ENCODE measurements around the gene L3MBTL3.

The L3MBTL3 gene

DNA sequence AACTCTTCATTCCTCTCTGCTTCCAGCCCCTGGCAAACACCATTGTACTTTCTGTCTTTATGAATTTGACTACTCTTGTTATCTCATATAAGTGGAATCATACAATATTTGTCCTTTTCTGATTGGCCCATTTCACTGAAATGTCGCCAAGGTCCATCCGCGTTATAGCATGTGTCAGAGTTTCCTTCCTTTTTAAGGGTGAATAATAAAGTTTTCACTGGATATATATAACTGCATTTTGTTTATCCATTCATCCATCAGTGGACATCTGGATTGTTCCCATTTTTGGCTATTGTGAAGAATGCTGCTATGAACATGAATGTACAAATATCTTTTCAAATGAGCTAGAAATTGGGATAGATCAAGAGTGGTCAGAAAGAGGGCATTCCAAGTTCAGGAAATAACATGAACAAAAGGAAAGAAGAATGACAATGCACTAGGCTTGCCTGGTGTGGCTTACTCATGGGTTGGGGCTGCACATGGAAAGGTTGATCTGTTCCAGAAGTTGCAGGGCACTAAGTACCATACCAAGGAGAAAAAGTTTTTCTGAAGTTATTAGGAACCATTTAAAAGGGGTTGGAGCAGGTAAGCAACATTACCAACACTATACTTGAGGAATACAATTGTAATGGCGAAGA is 10.0 kb upstream of the L3MBTL3 start:
- Histone ChIP-seq H3K4me1 (ENCODE audit: control insufficient read depth, insufficient read depth, low read length) (no peaks in the 10 kb centered on the region), H3K27ac (ENCODE audit: low read depth, low read length) (no peak overlapping the region), H3K36me3 (ENCODE audit: control insufficient read depth, insufficient read depth, low read length) (no peaks in the 10 kb centered on the region), H3K9me3 (ENCODE audit: control insufficient read depth, insufficient read depth, low read depth, low read length) (no peaks in the 10 kb centered on the region), H3K27me3 (ENCODE audit: control insufficient read depth, insufficient read depth, low read length) (no peaks in the 10 kb centered on the region), H3K9ac (ENCODE audit: low read length) (no peak overlapping the region), H3K4me3 (ENCODE audit: low read depth, low read length) (no peak overlapping the region)

GRCh38 chr6:130009146-130009545 is 9.2 kb upstream of the L3MBTL3 start:
- H3K9ac ChIP-seq (ENCODE audit: low read length): no peak overlapping the region
- no peaks in the 10 kb centered on the region for H3K9me3 ChIP-seq (ENCODE audit: control insufficient read depth, insufficient read depth, low read depth, low read length)
- H3K27ac ChIP-seq (ENCODE audit: low read depth, low read length): no peak overlapping the region
- no peaks in the 10 kb centered on the region for H3K27me3 ChIP-seq (ENCODE audit: control insufficient read depth, insufficient read depth, low read length)
- no peaks in the 10 kb centered on the region for H3K36me3 ChIP-seq (ENCODE audit: control insufficient read depth, insufficient read depth, low read length)
- H3K4me1 ChIP-seq (ENCODE audit: control insufficient read depth, insufficient read depth, low read length): no peaks in the 10 kb centered on the region
- no peak overlapping the region for H3K4me3 ChIP-seq (ENCODE audit: low read depth, low read length)

- no peaks in the 10 kb centered on the region for H3K27me3 ChIP-seq (ENCODE audit: control insufficient read depth, insufficient read depth, low read length)
- H3K9ac ChIP-seq (ENCODE audit: low read length): no peak overlapping the region
- no peaks in the 10 kb centered on the region for H3K36me3 ChIP-seq (ENCODE audit: control insufficient read depth, insufficient read depth, low read length)
- H3K9me3 ChIP-seq (ENCODE audit: control insufficient read depth, insufficient read depth, low read depth, low read length): no peaks in the 10 kb centered on the region
- no peak overlapping the region for H3K4me3 ChIP-seq (ENCODE audit: low read depth, low read length)
- H3K27ac ChIP-seq (ENCODE audit: low read depth, low read length): no peak overlapping the region
- no peaks in the 10 kb centered on the region for H3K4me1 ChIP-seq (ENCODE audit: control insufficient read depth, insufficient read depth, low read length)
Observed at GRCh38 chr6:130010387-130010786, 8.0 kb upstream of the L3MBTL3 start.

DNA sequence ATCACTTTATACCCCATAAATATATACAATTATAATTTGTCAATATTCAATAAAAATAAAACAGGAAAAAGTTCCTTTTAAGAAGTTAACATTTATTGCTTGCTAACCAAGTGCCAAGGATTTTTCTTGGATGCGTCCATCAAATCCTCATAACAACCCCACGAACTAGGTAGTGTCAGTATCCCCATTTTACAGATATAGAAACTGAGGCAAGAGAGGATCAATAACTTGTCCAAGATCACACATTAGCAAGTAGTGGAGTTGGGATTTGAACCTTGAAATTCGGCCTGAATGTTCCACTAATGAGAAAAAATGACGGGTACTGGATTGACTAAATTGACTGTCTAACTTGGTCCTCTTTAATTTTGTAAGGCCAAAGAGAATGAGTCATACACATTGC is 5.7 kb upstream of the L3MBTL3 start:
- Histone ChIP-seq H3K9ac (ENCODE audit: low read length) (no peak overlapping the region), H3K27ac (ENCODE audit: low read depth, low read length) (no peak overlapping the region), H3K4me1 (ENCODE audit: control insufficient read depth, insufficient read depth, low read length) (peaks cover 6% of the 10 kb centered on the region), H3K36me3 (ENCODE audit: control insufficient read depth, insufficient read depth, low read length) (no peaks in the 10 kb centered on the region), H3K9me3 (ENCODE audit: control insufficient read depth, insufficient read depth, low read depth, low read length) (no peaks in the 10 kb centered on the region), H3K27me3 (ENCODE audit: control insufficient read depth, insufficient read depth, low read length) (peaks cover 2% of the 10 kb centered on the region; the same call in 1 of the 2 replicates), H3K4me3 (ENCODE audit: low read depth, low read length) (no peak overlapping the region)

- Histone ChIP-seq H3K4me1 (ENCODE audit: control insufficient read depth, insufficient read depth, low read length) (peaks cover 11% of the 10 kb centered on the region), H3K27me3 (ENCODE audit: control insufficient read depth, insufficient read depth, low read length) (peaks cover 2% of the 10 kb centered on the region; the same call in 1 of the 2 replicates), H3K9ac (ENCODE audit: low read length) (peak overlapping the region; percentile 72), H3K27ac (ENCODE audit: low read depth, low read length) (no peak overlapping the region), H3K36me3 (ENCODE audit: control insufficient read depth, insufficient read depth, low read length) (no peaks in the 10 kb centered on the region), H3K9me3 (ENCODE audit: control insufficient read depth, insufficient read depth, low read depth, low read length) (no peaks in the 10 kb centered on the region), H3K4me3 (ENCODE audit: low read depth, low read length) (peak overlapping the region; percentile 91)
Observed at GRCh38 chr6:130018744-130019325, 454 bp downstream of the L3MBTL3 start.

DNA sequence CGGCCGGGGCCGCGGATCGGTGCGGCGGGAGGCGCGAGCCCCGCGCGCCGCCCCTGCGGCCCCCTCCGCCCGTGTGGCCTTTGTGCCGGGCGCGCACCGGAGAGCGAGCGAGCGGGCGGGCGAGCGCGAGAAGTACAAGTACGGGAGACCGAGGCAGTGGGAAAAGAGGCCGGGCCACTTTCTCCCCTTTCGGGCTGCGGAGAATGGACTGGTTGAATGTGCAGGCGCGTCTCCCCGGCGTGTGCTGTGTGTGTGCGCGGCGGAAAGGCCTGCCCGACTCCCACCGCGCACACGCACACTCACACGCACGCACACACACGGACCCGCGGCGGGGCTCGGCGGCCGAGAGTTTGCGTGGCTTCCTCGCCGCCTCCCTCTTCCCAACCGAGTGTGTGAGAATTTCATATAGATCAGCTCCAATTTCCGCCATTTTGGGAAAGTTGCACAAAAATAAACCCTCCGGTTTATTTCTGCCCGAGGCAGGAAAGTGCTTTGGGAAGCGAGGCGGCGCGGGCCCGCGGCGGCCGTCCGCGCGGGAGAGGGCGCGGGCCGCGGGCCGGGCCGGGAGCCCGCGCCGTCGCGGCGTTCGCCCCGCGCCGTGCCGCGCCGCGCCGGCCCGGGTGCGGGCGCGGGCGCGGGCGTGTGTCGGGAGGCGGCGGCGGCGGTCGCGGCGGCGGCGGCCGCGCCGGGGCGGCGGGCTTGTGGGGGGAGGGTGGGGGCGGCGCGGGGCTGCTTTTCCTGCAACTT is 1.1 kb downstream of the L3MBTL3 start:
- Histone ChIP-seq H3K27me3 (ENCODE audit: control insufficient read depth, insufficient read depth, low read length) (peaks cover 2% of the 10 kb centered on the region; the same call in 1 of the 2 replicates), H3K4me3 (ENCODE audit: low read depth, low read length) (peak overlapping the region; percentile 96), H3K9me3 (ENCODE audit: control insufficient read depth, insufficient read depth, low read depth, low read length) (no peaks in the 10 kb centered on the region), H3K4me1 (ENCODE audit: control insufficient read depth, insufficient read depth, low read length) (peaks cover 11% of the 10 kb centered on the region), H3K9ac (ENCODE audit: low read length) (peak overlapping the region; percentile 92), H3K27ac (ENCODE audit: low read depth, low read length) (no peak overlapping the region; the same call in 1 of the 2 replicates), H3K36me3 (ENCODE audit: control insufficient read depth, insufficient read depth, low read length) (no peaks in the 10 kb centered on the region)

DNA sequence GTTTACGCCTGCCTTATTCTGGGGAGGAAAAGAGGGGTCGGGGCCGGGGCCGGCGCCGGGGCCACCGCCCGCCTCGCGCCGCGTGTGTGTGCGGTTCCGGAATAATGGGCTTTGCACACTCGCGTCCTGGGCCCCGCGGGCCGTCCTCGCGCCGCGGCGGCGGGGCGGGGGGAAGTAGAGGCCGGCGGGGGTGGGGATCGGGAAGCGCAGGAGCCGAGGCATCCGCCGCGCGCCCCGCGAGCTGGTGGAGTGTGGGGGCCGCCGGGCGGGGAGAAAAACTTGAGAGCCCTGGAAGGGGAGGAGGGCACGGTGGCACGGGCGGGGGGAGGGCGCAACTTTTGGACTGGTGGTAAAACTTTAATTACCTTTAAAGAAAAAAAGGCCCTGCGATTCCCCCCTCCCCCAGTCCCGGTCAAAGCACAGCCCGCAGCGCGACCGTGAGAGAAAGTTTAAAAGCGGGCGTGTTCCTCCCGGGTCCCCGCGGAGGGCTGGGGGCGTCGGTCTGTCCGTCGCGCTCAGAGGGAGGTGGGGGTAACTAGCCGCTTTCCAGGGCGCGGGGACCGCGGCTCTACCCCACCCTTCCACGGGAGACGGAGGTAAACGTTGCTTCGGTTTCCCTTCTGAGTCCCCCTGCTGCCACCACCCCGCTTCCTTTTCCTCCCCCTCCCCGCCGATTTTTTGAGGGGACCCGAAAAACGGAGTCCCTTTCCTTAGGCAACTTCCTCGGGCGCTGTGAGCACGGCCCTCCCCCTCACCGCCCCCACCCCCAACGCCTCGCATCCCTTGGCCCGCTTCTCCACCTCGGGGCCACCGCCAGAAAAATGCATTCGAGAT is 1.9 kb downstream of the L3MBTL3 start:
- Histone ChIP-seq H3K27ac (ENCODE audit: low read depth, low read length) (no peak overlapping the region), H3K27me3 (ENCODE audit: control insufficient read depth, insufficient read depth, low read length) (peaks cover 2% of the 10 kb centered on the region; the same call in 1 of the 2 replicates), H3K9ac (ENCODE audit: low read length) (peak overlapping the region; percentile 54), H3K4me1 (ENCODE audit: control insufficient read depth, insufficient read depth, low read length) (peaks cover 11% of the 10 kb centered on the region), H3K36me3 (ENCODE audit: control insufficient read depth, insufficient read depth, low read length) (peaks cover 6% of the 10 kb centered on the region; the same call in 1 of the 2 replicates), H3K4me3 (ENCODE audit: low read depth, low read length) (peak overlapping the region; percentile 84), H3K9me3 (ENCODE audit: control insufficient read depth, insufficient read depth, low read depth, low read length) (no peaks in the 10 kb centered on the region)

DNA sequence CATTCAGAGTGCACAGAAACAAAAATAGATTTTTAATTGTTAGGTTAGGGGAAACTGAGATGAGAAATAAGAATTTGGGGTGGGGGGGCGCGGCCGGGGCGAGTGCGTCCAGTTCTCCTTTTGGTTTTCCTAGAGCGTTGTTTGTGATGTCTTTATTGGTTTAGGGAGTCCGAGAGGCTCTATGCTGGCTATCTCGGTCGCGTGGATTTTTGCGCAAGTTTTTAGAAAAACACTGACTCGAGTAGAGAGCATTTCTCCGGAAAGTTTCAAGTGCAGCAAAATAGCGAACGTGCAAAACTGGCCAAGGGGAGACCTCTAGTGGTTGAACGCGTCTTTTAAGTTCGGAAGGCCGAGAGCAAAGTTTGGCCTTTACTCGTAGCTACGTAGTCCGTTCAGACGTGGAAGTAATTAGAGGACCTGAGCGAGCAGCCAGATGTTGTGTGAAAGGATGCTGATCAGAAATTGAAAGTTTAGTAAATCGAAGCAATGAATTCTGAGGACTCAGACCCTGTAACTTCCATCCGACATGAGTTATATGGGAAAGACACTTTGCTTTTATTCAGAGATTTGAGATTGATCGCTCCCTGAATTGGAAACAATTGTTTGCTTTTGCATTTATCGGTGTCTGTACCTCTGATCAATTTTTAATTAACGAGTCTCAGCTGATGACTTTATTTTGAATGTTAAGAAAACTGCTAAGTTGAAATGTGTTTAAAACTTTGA is 2.7 kb downstream of the L3MBTL3 start:
- H3K9ac ChIP-seq (ENCODE audit: low read length): no peak overlapping the region
- no peak overlapping the region for H3K27ac ChIP-seq (ENCODE audit: low read depth, low read length)
- H3K4me1 ChIP-seq (ENCODE audit: control insufficient read depth, insufficient read depth, low read length): peaks cover 11% of the 10 kb centered on the region
- peak overlapping the region; percentile 84 for H3K4me3 ChIP-seq (ENCODE audit: low read depth, low read length)
- no peaks in the 10 kb centered on the region for H3K9me3 ChIP-seq (ENCODE audit: control insufficient read depth, insufficient read depth, low read depth, low read length)
- peaks cover 2% of the 10 kb centered on the region; the same call in 1 of the 2 replicates for H3K27me3 ChIP-seq (ENCODE audit: control insufficient read depth, insufficient read depth, low read length)
- peaks cover 6% of the 10 kb centered on the region; the same call in 1 of the 2 replicates for H3K36me3 ChIP-seq (ENCODE audit: control insufficient read depth, insufficient read depth, low read length)

DNA sequence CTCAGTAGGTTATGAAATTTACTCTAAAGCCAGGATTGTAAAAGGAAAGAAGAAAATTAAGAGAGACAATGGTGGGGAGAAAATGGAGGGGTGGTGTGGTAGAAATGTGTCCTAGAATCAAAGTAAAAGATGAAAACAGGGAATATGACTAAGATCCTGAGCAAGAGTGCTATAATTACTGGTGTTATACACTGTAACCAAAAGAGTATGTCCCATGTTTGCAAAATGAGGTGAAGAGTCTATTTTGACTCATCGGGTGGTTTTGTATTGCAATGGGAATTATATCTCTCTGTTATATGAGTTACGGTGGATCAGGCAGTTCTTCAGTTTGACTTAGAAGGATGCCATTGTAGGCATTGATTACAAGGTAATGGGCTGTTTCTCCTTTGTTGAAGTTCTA is 8.5 kb downstream of the L3MBTL3 start:
- H3K9ac ChIP-seq (ENCODE audit: low read length): no peak overlapping the region
- H3K36me3 ChIP-seq (ENCODE audit: control insufficient read depth, insufficient read depth, low read length): peaks cover 6% of the 10 kb centered on the region; the same call in 1 of the 2 replicates
- no peak overlapping the region for H3K27ac ChIP-seq (ENCODE audit: low read depth, low read length)
- H3K9me3 ChIP-seq (ENCODE audit: control insufficient read depth, insufficient read depth, low read depth, low read length): no peaks in the 10 kb centered on the region
- no peak overlapping the region for H3K4me3 ChIP-seq (ENCODE audit: low read depth, low read length)
- H3K4me1 ChIP-seq (ENCODE audit: control insufficient read depth, insufficient read depth, low read length): no peaks in the 10 kb centered on the region
- no peaks in the 10 kb centered on the region for H3K27me3 ChIP-seq (ENCODE audit: control insufficient read depth, insufficient read depth, low read length)

DNA sequence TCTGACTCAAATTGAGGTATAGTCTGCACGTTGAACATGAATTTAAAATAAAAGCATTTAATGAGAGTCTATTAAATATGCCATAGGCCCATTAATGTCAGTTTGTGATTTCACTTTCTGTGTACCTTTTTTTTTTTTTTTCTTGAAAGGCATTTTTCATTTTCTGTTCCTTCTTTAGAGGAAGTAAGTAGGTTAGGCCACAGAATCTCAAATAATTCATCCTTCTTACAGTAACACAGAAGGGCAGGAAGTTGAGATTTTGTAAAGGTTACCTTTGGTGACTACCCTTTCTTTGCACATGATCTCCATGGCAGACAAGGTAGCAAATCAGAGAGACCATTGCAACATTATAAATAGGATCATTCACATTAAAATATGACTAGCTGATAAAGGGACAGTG is 9.6 kb downstream of the L3MBTL3 start:
- H3K27me3 ChIP-seq (ENCODE audit: control insufficient read depth, insufficient read depth, low read length): no peaks in the 10 kb centered on the region
- no peak overlapping the region for H3K9ac ChIP-seq (ENCODE audit: low read length)
- no peak overlapping the region for H3K4me3 ChIP-seq (ENCODE audit: low read depth, low read length)
- H3K36me3 ChIP-seq (ENCODE audit: control insufficient read depth, insufficient read depth, low read length): peaks cover 9% of the 10 kb centered on the region
- no peaks in the 10 kb centered on the region for H3K9me3 ChIP-seq (ENCODE audit: control insufficient read depth, insufficient read depth, low read depth, low read length)
- H3K4me1 ChIP-seq (ENCODE audit: control insufficient read depth, insufficient read depth, low read length): no peaks in the 10 kb centered on the region
- H3K27ac ChIP-seq (ENCODE audit: low read depth, low read length): no peak overlapping the region

Data from HUES6 (cell line).